ENCODE measurements around the gene PDCD1LG2. TPM values are rescaled to one million over a fixed set of nuclear protein-coding genes. Genes with fewer than 3 reads are reported as not detected.

The PDCD1LG2 gene
- total and polyA plus RNA-seq, 9 donors = 0.51 to 5.0 (median 1.2) TPM

GRCh38 chr9:5513966-5514616 lies 3.8 kb downstream of the PDCD1LG2 start:
- 95 to 97% (median 96%) methylated on average over 2 of the region's 2 CpGs for WGBS, 3 donors
- no peak for DNase-seq
- peaks cover 2% of the 10 kb centered on the region for H3K4me1 ChIP-seq (ENCODE audit: insufficient read depth)
- H3K27me3 ChIP-seq = no peaks in the 10 kb centered on the region
- intact Hi-C loops (cut with DNase I) = loop anchor here in 2 of 4 donors (10.0 kb wide), 2 partner anchors 51 to 59 kb away; partner anchors contain the start of gene CD274 (in 1 of the 2)
- no peaks in the 10 kb centered on the region for H3K9me3 ChIP-seq
- H3K36me3 ChIP-seq = no peaks in the 10 kb centered on the region
- TF ChIP-seq EP300 (IDR thresholded peaks at IDR 0.05) (no peak), CTCF (IDR thresholded peaks at IDR 0.05) (no peak), POLR2A (IDR thresholded peaks at IDR 0.05) (no peak)
- H3K27ac ChIP-seq = no peak overlapping the region
- no peak overlapping the region for H3K4me3 ChIP-seq

GRCh38 chr9:5514617-5515260 lies 4.4 kb downstream of the PDCD1LG2 start:
- 85 to 89% (median 86%) methylated on average over 6 of the region's 6 CpGs for WGBS, 3 donors
- Histone ChIP-seq H3K4me3 (no peak overlapping the region), H3K4me1 (ENCODE audit: insufficient read depth) (peaks cover 2% of the 10 kb centered on the region), H3K9me3 (no peaks in the 10 kb centered on the region), H3K36me3 (no peaks in the 10 kb centered on the region), H3K27me3 (no peaks in the 10 kb centered on the region), H3K27ac (no peak overlapping the region)
- TF ChIP-seq POLR2A (IDR thresholded peaks at IDR 0.05) (no peak), CTCF (IDR thresholded peaks at IDR 0.05) (no peak), EP300 (IDR thresholded peaks at IDR 0.05) (no peak)
- DNase-seq = no peak
- intact Hi-C loops (cut with DNase I) = loop anchor here in 2 of 4 donors (10.0 kb wide), 2 partner anchors 50 to 60 kb away; partner anchors contain the start of gene CD274 (in 1 of the 2)

GRCh38 chr9:5515261-5515650 lies 4.9 kb downstream of the PDCD1LG2 start:
- Histone ChIP-seq H3K4me1 (ENCODE audit: insufficient read depth) (no peaks in the 10 kb centered on the region), H3K4me3 (no peak overlapping the region), H3K27ac (no peak overlapping the region), H3K36me3 (no peaks in the 10 kb centered on the region), H3K9me3 (no peaks in the 10 kb centered on the region), H3K27me3 (no peaks in the 10 kb centered on the region)
- intact Hi-C loops (cut with DNase I) = loop anchor here in 2 of 4 donors (10.0 kb wide), 2 partner anchors 50 to 60 kb away; partner anchors contain the start of gene CD274 (in 1 of the 2)
- TF ChIP-seq POLR2A (IDR thresholded peaks at IDR 0.05) = no peak
- no peak for TF ChIP-seq CTCF (IDR thresholded peaks at IDR 0.05)
- DNase-seq = no peak
- WGBS, 3 donors = 87 to 92% (median 90%) methylated on average over 4 of the region's 4 CpGs

GRCh38 chr9:5516453-5517220 lies 6.3 kb downstream of the PDCD1LG2 start:
- TF ChIP-seq CTCF (IDR thresholded peaks at IDR 0.05) (no peak), POLR2A (IDR thresholded peaks at IDR 0.05) (no peak), EP300 (IDR thresholded peaks at IDR 0.05) (no peak)
- H3K36me3 ChIP-seq = no peaks in the 10 kb centered on the region
- no peaks in the 10 kb centered on the region for H3K27me3 ChIP-seq
- H3K27ac ChIP-seq = no peak overlapping the region
- 89 to 93% (median 93%) methylated on average over 10 of the region's 10 CpGs for WGBS, 3 donors
- intact Hi-C loops (cut with DNase I) = loop anchor here in 2 of 4 donors (10.0 kb wide), 2 partner anchors 48 to 62 kb away; partner anchors contain the start of gene CD274 (in 1 of the 2)
- no peak for DNase-seq
- no peak overlapping the region for H3K4me3 ChIP-seq
- H3K4me1 ChIP-seq (ENCODE audit: insufficient read depth) = no peaks in the 10 kb centered on the region
- no peaks in the 10 kb centered on the region for H3K9me3 ChIP-seq

Data from ovary (tissue), 9 donors.